SU-DHL-6 (cell line): ENCODE results near the gene RPS6KA3.

Experiments used
- EZH2phosphoT487 ChIP-seq: fragments of 200-600 bp; sonication (generic), shearing (Covaris generic); conservative IDR thresholded peaks from 2 replicates; pipeline ENCODE4 v1.6.1; 2018; ENCODE audit warnings: mild to moderate bottlenecking, antibody characterized with exemption, low read length, moderate library complexity, mixed read lengths
- TF ChIP-seq, protein P1 (sequence below): fragments of 200-600 bp; sonication (generic); IDR thresholded peaks from one replicate; pipeline ENCODE4 v1.5.1; 2017; ENCODE audit warnings: antibody characterized with exemption, mild to moderate bottlenecking, low read length, moderate library complexity; ENCODE audit not compliant: insufficient read depth, poor library complexity, severe bottlenecking

DNA sequence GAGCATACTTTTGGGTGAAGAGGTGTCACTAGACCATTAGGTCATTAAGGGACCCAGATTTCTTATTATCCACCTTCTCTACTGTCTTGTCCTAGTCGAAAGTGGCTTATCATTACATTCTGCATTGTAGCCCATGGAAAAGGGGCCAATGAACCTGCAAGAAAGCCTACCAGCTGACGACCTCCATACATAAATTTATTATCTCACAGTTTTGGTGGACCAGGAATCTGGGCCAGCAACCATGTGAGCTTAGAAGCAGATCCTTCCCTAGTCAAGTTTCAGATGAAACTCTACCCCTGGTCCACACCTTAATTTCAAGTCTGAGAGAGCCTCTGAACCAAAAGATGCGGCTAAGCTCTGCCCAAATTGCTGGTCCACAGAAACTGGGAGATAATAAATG lies 37.6 kb downstream of the RPS6KA3 start:
- TF ChIP-seq, protein P1, sequence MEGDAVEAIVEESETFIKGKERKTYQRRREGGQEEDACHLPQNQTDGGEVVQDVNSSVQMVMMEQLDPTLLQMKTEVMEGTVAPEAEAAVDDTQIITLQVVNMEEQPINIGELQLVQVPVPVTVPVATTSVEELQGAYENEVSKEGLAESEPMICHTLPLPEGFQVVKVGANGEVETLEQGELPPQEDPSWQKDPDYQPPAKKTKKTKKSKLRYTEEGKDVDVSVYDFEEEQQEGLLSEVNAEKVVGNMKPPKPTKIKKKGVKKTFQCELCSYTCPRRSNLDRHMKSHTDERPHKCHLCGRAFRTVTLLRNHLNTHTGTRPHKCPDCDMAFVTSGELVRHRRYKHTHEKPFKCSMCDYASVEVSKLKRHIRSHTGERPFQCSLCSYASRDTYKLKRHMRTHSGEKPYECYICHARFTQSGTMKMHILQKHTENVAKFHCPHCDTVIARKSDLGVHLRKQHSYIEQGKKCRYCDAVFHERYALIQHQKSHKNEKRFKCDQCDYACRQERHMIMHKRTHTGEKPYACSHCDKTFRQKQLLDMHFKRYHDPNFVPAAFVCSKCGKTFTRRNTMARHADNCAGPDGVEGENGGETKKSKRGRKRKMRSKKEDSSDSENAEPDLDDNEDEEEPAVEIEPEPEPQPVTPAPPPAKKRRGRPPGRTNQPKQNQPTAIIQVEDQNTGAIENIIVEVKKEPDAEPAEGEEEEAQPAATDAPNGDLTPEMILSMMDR, result no peak
- TF ChIP-seq EZH2phosphoT487, result no peak
